NCI-H146 treated with DMSO at 0.1 percent for 48 hours (cell line): ENCODE data around the gene MAP7D2.
"Not testable (repeated sequence)": the region's sequence is repeated elsewhere in the genome, so short reads cannot be mapped to it uniquely, and the experiment has no call there.

Source experiments
- DNase-seq: peaks from one replicate; lab custom pipeline; 2025; ENCODE audit not compliant: unreplicated experiment; lab: John Stamatoyannopoulos, UW

MAP7D2 gene

DNA sequence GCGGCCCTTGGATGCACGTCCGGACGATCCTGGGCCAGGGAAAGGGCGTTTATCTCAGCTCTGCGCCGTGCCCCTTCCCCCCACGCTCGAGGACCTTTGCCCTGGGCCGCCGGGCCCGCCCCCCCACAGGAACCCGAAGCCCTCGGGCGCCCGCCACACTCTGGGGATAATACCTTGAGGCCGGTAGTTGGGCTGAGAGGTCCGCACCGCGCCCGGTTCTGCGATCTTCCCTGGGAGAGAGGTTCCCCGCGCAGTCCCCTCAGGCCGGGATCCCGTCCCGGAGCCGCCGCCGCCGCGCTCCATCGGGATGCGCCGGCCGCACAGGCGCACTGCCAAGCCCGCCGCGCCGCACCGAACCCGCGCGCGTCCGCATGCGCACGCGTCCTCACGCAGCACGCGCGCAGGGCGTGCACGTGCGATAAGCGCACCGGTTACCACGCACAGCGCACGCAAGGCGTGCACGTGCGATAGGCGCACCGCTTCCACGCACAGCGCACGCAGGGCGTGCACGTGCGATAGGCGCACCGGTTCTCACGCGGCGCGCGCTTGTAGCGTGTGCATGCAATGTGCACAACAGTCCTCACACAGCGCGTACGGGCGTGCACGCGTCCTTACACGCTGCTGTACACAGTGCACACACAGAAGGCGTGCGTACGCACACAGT, at the start of gene MAP7D2:
MAP7D2 (minus strand) TSS at position 331 of the 664 bp plus-strand sequence; CDS start at position 303, 28 bp downstream.
- no peak for DNase-seq

GRCh38 chrX:20162516-20162915, 45.8 kb upstream of the MAP7D2 start:
- not testable (repeated sequence) for DNase-seq

- DNase-seq: no peak
Measured at GRCh38 chrX:20159797-20160385, 43.2 kb upstream of the MAP7D2 start.

GRCh38 chrX:20151689-20152088, 35.0 kb upstream of the MAP7D2 start:
- DNase-seq: no peak

GRCh38 chrX:20149326-20149725, 32.6 kb upstream of the MAP7D2 start:
- no peak for DNase-seq

- DNase-seq: no peak
Measured at GRCh38 chrX:20147561-20147960, 30.9 kb upstream of the MAP7D2 start.

GRCh38 chrX:20144491-20144890, 27.8 kb upstream of the MAP7D2 start:
- DNase-seq: no peak

DNA sequence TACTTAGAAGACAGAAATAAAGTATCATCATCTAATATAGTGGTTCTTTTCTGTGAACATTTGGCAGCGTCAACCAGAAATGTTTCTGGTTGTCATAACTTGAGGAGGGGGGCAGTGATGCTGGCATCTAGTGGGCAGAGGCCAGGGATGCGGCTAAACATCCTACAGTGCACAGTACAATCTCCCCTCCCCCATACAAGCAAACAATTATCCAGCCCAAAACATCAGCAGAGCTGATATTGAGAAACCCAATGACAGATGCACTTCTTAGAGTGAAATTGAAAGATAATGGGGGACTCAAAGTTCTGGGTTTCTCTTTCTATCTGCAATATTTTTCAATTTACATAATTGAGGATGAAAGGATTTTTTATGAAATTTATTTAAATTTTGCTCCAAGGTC, 26.9 kb upstream of the MAP7D2 start:
- DNase-seq: no peak

GRCh38 chrX:20143111-20143510, 26.4 kb upstream of the MAP7D2 start:
- no peak for DNase-seq

DNA sequence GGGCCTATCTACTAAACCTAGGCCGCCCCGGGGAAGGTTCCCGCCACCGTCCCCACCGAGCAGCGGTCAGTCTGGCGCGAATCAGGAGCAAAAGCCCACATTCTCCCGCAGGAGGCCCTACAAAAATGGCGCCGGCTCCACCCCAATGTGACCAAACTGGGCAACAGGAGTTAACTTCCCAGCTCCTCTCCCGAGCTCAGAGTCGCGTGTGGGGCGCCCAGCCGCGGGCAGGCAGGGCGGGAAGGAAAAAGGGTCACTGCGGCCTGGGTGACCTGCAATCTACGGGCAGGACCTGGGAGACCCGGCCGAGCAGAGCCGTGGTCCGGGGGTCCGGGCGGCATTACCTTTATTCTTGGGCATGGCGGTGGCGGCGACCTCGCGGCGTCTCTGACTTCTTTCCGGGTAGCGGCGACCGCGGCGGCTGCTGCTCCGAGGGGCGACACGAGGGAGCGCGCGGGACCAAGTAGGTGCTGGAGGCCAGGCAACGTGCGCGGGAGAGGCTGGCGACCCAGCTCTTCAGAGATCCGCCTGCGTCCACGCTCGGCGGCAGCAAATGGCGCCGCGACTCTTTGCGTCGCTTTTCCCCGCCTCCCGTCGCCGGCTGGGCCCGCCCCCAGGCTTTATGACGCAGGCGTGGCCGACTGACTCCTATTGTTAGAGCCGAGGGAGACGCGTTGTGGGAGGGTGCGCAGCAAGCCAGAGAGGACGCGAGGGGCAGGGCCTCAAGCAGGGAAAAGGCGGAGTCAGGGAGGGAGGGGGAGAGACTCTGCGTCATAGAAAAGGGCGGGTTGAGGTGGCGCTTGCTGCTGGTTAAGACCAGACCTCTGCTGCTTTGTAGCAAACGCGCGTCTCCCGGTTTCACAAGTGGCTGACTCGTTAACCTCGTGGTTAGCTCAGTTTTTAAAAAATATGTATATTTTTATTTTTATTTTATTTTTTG, 24.8 kb upstream of the MAP7D2 start, which contains the start of gene EIF1AX:
EIF1AX (minus strand) TSS at position 558 of the 940 bp plus-strand sequence; CDS start at position 360, 198 bp downstream.
- peak; percentile 94 for DNase-seq

- DNase-seq: no peak
Measured at GRCh38 chrX:20140420-20140819, 23.7 kb upstream of the MAP7D2 start.

DNA sequence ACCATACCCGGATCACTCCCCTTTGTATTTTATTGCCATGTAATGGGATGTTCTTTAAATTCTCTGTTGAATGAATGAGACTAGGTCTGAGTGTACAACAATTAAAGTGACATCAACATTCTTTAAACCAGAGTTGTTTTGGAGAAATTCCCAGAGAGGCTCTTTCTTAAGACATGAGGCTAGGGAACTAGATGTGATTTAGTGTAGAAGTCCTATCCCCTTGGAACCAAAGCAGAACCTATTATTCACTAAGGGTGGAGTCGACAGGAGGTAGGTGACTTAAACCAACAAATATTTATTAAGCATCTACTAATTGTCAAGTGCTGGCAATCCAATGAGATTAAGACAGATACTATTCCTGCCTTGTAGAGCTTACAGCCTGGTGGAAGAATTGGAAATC, 23.3 kb upstream of the MAP7D2 start:
- DNase-seq: no peak

- no peak for DNase-seq
Measured at GRCh38 chrX:20135944-20136343, 19.2 kb upstream of the MAP7D2 start.

- DNase-seq: no peak
Measured at GRCh38 chrX:20132666-20133065, 16.0 kb upstream of the MAP7D2 start.

- DNase-seq: no peak
Measured at GRCh38 chrX:20130357-20130756, 13.7 kb upstream of the MAP7D2 start.

DNA sequence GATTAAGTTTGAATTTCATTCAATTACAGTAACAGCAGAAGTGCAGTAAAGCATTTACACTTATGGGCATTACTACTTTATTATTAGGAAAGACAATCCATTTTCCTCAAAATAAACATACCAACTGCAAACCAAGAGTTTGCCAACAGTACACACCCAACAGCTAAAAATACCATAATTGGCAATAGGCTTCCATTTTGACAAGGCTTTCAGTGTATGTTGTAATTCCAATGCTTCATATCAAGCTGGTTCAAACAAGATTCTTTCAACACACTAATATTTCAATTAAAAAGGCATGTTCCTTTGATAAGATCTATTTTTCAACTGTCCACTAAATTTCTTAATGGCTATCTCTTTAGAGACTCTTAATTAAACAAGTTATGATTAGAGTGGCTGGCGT, 12.8 kb upstream of the MAP7D2 start:
- no peak for DNase-seq

DNA sequence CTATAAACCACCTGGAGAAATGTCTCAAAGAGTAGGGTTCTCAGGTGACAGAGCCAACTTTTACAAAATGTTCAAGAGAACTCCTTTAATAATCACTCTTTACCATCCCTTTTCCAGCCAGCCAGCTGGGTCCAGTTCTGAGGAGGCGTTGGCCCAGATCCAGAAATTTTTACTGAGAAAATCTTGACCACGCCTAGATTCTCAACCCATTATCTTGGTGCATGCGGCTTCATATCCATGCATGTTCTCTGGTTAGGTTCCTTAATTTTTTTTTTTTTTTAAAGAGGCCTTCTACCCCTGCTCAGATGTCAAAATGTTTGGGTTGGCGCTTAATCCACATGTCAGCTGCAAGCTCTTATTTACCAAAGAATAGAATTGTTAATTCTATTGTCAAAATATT, 12.0 kb upstream of the MAP7D2 start:
- DNase-seq: no peak

GRCh38 chrX:20127440-20127839, 10.7 kb upstream of the MAP7D2 start:
- DNase-seq: not testable (repeated sequence)

GRCh38 chrX:20126833-20127232, 10.1 kb upstream of the MAP7D2 start:
- not testable (repeated sequence) for DNase-seq

DNA sequence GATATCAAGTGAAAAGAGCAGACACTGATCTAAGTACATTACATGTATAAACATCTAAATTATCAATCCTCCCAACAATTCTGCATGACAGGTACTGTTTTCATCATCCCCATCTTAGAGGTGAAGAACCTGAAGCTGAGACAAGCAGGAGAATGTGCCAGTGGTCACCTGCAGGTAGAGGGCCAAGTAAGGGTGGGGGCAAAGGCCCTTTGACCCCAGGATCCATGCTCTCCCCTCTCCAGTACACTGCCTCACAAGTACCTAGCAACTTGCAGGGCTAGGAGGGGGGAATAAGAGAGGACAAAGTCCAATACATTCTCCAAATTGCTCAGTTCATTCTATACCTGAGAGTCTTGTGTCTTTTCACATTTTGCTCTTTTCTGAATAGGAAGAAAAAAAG, 8.3 kb upstream of the MAP7D2 start:
- no peak for DNase-seq

DNA sequence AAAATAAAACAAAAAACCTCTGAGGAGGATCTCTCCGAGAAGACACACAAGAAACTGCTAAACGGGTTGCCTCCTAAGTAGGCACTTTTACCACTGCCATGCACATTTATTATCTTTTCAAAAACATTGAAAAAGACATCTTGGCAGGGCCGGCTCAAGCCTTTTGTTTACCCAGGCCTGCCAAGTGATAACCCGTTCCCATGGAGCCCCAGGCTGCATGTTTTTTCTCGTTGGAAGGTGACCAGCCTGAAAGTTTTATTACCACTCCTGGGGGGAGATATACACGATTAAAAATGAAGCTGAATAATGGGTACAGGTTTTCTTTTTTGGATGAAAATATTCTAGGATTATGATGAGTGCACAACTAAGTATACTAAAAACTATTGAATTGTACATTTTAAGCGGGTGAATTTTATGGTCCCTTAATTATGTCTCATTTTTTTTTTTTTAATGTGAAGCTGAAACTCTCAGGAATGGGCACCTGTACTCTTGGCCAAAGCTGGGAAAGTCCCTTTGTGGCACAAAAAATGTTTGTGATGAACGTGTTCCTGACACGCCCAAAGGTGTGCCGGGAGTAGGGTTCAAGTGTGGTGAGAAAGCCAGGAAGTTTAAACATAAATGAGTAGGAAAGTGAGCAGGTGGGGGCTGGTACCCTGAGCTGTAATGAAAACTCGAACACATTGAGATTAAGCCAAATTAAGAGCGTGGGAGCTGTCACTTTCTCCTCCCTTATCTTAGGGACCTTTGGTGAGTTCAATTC, 1.5 kb upstream of the MAP7D2 start:
- no peak for DNase-seq
